Glomerular endothelial cell (primary cell): ENCODE data around the gene RPL22L1. TPM values are rescaled to one million over a fixed set of nuclear protein-coding genes. Genes with fewer than 3 reads are reported as not detected.
"Not testable (repeated sequence)": the region's sequence is repeated elsewhere in the genome, so short reads cannot be mapped to it uniquely, and the experiment has no call there.

ENCODE experiments used
- DNase-seq: peaks from one replicate; pipeline ENCODE4 v3.0.0-alpha.2; 2011; ENCODE audit warnings: low read depth, low spot score; ENCODE audit errors: extremely low read depth
- total RNA-seq: library from RNA; depleted of rRNA; stranded (reverse); fragments of >200 nt; gene quantifications from 2 replicates; pipeline ENCODE4 v1.2.3, GENCODE V29; 2015

RPL22L1 gene
- total RNA-seq, 1 donor from 2014 or later, result 145 TPM

DNA sequence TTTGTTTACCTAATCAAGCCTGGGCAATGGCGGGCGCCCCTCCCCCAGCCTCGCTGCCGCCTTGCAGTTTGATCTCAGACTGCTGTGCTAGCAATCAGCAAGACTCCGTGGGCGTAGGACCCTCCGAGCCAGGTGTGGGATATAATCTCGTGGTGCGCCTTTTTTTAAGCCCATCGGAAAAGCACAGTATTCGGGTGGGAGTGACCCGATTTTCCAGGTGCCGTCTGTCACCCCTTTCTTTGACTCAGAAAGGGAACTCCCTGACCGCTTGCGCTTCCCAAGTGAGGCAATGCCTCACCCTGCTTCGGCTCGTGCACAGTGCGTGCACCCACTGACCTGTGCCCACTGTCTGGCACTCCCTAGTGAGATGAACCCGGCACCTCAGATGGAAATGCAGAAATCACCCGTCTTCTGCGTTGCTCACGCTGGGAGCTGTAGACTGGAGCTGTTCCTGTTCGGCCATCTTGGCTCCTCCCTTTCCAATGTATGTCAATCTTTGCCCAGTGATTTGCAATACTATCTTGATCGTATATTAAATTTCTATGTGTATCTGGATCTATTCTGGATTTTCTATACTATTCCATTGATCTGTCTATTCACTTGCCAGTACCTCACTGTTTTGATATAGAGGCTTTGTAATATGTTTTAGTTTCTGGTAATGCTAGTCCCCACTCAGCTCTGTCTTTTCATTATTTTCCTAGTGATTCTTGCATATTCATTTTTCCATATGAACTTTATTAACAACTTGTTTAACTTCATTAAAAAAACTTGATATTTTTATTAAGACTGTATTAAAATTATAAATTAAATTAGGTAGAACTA, 14.3 kb upstream of the RPL22L1 start:
- not testable (repeated sequence) for DNase-seq

DNA sequence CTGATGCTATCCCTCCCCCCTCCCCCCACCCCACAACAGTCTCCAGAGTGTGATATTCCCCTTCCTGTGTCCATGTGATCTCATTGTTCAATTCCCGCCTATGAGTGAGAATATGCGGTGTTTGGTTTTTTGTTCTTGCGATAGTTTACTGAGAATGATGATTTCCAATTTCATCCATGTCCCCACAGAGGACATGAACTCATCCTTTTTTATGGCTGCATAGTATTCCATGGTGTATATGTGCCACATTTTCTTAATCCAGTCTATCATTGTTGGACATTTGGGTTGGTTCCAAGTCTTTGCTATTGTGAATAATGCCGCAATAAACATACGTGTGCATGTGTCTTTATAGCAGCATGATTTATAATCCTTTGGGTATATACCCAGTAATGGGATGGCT, 8.7 kb upstream of the RPL22L1 start:
- not testable (repeated sequence) for DNase-seq

DNA sequence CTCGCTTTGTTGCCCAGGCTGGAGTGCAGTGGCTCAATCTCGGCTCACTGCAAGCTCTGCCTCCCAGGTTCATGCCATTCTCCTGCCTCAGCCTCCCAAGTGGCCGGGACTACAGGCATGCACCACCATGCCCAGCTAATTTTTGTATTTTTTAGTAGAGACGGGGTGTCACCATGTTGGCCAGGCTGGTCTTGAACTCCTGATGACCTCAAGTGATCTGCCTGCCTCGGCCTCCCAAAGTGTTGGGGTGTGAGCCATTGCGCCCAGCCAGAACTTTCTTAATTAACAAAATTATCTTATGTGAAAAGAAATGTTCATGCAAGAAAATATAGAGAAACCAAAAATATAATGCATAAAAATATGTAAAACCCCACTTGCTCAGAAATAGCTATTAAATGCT, 7.3 kb upstream of the RPL22L1 start:
- DNase-seq, result not testable (repeated sequence)

GRCh38 chr3:170876537-170876936, 6.5 kb upstream of the RPL22L1 start:
- DNase-seq, result no peak

GRCh38 chr3:170869239-170869590, 780 bp downstream of the RPL22L1 start:
- no peak for DNase-seq

- DNase-seq, result no peak
Measured at GRCh38 chr3:170868577-170869238, 1.3 kb downstream of the RPL22L1 start.

DNA sequence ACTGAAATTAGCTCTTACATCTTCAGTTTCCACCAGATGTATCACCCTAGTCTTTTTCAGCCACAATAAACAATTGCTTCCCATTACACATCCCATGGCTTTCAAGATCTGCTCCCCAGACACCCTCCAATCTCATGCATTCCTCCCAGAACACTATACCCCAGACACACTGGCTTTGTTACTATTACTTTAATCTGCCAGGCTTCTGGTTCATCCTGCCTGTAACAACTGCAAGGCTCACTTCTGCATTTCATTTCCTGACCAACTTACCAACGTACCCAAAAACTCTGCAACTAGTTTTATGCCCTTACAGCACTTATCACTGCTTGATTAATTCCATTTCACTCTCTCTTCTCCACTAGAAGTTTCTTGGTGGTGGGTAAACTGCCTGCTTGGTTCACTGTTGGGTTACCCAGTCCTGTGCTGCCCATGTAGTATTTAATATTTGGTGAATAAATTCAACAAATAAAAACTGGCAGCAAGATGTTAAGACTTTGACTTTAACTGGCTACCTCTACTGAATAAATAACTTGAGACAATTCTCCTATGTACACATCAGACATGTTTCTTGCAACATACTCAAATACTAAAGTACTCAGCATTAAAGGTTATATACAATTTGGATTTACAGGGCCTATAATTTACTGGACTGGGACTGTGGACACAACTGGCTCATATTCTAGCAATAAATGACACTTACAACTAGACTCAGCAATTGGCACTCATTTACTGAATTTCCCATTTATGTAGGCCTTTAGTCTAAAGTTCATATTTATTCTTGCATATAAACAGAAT, 2.7 kb downstream of the RPL22L1 start:
- no peak for DNase-seq

DNA sequence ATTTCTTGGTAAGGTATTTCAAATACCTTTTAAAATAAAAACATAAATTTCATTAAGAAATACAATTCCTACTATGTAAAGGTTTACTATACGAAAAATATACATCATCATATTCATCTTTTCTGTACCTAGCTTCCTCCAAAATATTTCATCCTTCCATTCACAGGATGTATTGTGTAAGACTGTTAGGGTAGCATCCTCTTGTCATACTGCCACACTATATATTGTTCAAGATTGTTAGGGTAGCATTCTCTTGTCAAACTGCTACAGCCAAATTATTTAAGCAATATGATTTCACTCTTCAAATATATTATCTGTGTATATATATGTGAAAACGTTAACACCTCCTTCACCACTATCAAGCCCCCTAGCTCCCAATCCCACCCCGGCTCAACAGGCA, 3.5 kb downstream of the RPL22L1 start:
- no peak for DNase-seq

DNA sequence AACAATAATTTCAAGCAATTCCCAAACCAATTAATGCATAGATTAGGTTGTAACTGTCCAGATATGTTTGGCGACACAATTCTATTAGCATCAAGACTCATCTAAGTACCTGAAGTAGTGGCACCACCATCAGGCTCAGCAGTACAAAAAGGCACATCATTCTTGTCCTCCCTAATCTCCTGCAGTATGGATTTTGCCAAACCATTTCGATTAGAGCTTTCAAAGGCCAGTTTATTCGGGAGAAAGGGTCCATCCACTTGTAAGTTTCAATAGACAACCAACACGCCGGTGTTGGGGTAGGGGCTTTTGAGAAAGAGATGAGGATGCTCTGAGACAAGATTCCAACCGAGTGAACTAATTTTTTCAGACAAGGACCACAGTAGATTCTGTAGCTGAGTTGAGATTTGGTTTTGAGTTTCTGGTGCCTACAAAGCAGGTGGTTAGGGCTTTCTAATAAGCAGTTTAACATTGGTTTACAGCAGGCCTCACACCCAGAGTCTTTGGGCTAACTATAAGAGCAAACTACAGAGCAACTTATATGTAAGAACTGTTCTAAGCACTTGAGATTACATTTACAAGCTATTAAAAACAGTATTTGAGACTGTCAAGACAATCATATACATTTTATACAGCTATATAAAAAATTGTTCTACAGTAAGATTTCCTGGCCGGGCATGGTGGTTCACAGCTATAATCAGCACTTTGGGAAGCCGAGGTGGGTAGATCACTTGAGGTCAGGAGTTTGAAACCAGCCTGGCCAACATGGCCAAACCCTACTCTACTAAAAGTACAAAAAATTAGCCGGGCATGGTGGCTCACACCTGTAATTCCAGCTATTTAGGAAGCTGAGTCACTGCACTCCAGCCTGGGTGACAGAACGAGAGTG, 4.5 kb downstream of the RPL22L1 start:
- no peak for DNase-seq

GRCh38 chr3:170864525-170865208, 5.3 kb downstream of the RPL22L1 start:
- no peak for DNase-seq

- no peak for DNase-seq
Measured at GRCh38 chr3:170863816-170864215, 6.2 kb downstream of the RPL22L1 start.

GRCh38 chr3:170862618-170863374, 7.2 kb downstream of the RPL22L1 start:
- no peak for DNase-seq

DNA sequence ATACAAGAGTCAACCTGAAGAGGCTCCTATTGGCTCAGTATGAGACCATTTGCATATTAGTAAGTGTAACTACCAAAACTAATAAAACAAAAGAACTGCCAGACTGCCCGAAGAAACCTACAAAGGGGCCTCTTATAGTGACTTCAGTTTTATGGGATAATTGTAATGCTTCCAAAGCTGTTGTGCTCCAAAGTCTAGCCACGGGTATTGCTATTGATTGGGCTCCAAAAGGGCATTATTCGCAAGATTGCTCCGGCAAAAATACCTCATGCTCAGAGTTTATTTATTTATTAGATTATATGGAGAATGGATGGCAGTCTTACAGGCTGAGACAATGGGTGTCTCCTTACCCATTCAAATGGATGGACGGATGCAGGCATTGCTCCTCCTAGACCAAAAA, 11.4 kb downstream of the RPL22L1 start:
- no peak for DNase-seq

- DNase-seq, result no peak
Measured at GRCh38 chr3:170852324-170852723, 17.7 kb downstream of the RPL22L1 start.

DNA sequence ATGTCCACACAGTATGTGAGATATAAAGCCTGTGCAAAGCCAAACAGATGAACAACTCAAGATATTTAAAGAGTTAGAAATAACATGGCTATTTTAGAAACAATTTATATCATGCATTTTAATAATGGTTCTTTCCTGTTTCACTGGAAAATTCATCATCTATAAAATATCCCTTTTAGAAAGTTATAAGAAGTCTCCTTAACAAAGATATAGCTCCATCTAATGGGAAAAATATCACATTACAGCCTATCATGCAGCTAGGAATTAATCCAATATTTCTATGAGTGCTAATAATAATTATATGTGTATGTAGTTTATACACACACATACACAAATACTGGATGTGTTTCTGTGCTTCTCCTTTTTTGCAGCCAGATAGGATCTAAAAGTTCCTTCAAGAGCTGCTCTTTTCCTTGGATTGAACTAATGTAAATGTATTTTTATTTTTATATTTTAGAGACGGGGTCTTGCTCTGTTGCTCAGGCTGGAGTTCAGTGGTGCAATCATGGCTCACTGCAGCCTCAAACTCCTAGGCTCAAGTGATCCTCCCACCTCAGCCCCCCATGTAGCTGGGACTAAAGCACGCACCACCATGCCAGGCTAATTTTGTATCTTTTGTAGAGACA, 21.6 kb downstream of the RPL22L1 start:
- DNase-seq, result no peak

DNA sequence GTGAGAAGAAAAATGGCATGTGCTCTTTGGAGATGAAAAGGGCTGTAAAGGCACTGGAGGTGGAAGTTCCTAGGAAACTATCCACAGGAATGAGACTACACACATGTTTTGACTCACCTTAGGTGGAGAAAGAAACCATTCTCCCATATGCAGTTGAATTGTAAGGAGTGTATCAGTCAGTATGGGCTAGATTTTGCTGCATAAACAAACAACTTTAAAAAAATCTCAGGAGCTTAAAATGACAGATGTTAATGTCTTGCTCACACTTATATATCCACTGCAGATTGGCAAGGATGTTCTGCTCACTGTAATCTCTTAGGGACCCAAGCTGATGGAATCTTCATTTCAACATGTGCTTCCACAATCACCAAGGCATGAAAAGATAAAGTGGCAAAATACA, 25.6 kb downstream of the RPL22L1 start:
- no peak for DNase-seq

- no peak for DNase-seq
Measured at GRCh38 chr3:170840291-170840859, 29.6 kb downstream of the RPL22L1 start.

DNA sequence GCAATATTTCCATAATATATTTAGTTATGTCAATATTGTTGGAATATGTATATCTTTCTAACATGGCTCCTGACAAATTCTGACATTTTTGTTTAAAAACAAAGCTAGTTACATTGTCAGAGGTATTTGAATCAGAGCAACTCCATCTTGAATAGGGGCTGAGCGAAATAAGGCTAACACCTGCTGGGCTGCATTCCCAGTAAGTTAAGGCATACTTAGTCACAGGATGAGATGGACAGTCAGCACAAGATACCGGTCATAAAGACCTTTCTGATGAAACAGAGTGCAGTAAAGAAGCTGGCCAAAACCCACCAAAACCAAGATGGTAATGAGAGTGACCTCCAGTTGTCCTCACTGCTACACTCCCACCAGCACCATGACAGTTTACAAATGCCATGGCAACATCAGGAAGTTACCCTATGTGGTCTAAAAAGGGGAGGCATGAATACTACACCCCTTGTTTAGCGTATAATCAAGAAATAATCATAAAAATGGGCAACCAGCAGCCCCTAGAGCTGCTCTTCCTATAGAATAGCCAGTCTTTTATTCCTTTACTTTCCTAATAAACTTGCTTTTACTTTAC, 30.4 kb downstream of the RPL22L1 start:
- DNase-seq, result no peak
